ENCODE measurements around the gene RAP2C. TPM values are rescaled to one million over a fixed set of nuclear protein-coding genes. Genes with fewer than 3 reads are reported as not detected.

Gene RAP2C
- total and polyA plus RNA-seq, 2 experiments from 2014 or later, result 14.5 to 25.0 TPM

DNA sequence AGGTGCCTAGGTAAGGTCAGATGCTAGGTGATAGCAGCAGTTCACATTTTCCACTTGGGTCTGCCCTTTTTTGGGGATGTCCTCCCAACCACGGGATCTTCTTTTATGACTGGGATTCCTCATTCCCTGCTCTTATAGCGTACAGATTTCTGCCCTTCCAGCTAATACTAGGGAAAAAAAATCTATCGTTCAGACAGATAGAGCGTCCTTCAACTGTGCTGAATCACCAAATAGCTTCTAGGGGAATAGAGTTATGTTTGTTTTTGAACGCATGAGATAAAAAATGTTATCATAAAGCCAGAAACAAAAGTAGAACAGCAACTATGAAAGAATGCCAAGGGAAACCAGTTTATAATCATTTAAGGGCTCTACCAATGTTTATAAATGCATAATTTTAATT lies 13.0 kb downstream of the RAP2C start:
- no peak overlapping the region for H3K27ac Mint-ChIP-seq
- Histone ChIP-seq H4K20me1 (replicated peaks; ENCODE audit: insufficient read depth) (0 out of 2 replicates have a peak, but pooled peaks cover 2% of the 10 kb centered on the region), H3F3A (replicated peaks; ENCODE audit: low read depth) (no peaks in the 10 kb centered on the region), H3K4me1 (ENCODE audit: insufficient read depth) (no peaks in the 10 kb centered on the region), H3K36me3 (ENCODE audit: insufficient read depth) (no peaks in the 10 kb centered on the region), H3K4me3 (no peak overlapping the region), H3K4me2 (no peak overlapping the region), H3K9me2 (ENCODE audit: insufficient read depth) (no peaks in the 10 kb centered on the region), H3K27me3 (ENCODE audit: insufficient read depth) (no peaks in the 10 kb centered on the region), H2AFZ (no peak overlapping the region), H3K27ac (ENCODE audit: low read depth) (no peak overlapping the region), H3K79me2 (replicated peaks; ENCODE audit: insufficient read depth) (0 out of 2 replicates have a peak, but pooled peaks cover 3% of the 10 kb centered on the region)
- no peak overlapping the region for H3K4me3 Mint-ChIP-seq
- ATAC-seq, result no peak
- TF ChIP-seq CREB1 (CRISPR knock-in tag; IDR thresholded peaks at IDR 0.05; ENCODE audit: low read depth) (no peak), JUNB (IDR thresholded peaks at IDR 0.05; ENCODE audit: unreplicated experiment) (no peak), NANOG (IDR thresholded peaks at IDR 0.05; ENCODE audit: borderline replicate concordance) (no peak), ZNF114 (CRISPR knock-in tag; IDR thresholded peaks at IDR 0.05) (no peak), EZH2 (IDR thresholded peaks at IDR 0.05; ENCODE audit: low read depth, unreplicated experiment) (no peak), STAT1 (IDR thresholded peaks at IDR 0.05; ENCODE audit: unreplicated experiment) (no peak), POLR2AphosphoS5 (IDR thresholded peaks at IDR 0.05; ENCODE audit: low read depth) (no peak), ZNF331 (CRISPR knock-in tag; IDR thresholded peaks at IDR 0.05; ENCODE audit: low read depth) (no peak), EZH2phosphoT487 (IDR thresholded peaks at IDR 0.05; ENCODE audit: unreplicated experiment) (no peak)
- TF ChIP-seq, protein P1, sequence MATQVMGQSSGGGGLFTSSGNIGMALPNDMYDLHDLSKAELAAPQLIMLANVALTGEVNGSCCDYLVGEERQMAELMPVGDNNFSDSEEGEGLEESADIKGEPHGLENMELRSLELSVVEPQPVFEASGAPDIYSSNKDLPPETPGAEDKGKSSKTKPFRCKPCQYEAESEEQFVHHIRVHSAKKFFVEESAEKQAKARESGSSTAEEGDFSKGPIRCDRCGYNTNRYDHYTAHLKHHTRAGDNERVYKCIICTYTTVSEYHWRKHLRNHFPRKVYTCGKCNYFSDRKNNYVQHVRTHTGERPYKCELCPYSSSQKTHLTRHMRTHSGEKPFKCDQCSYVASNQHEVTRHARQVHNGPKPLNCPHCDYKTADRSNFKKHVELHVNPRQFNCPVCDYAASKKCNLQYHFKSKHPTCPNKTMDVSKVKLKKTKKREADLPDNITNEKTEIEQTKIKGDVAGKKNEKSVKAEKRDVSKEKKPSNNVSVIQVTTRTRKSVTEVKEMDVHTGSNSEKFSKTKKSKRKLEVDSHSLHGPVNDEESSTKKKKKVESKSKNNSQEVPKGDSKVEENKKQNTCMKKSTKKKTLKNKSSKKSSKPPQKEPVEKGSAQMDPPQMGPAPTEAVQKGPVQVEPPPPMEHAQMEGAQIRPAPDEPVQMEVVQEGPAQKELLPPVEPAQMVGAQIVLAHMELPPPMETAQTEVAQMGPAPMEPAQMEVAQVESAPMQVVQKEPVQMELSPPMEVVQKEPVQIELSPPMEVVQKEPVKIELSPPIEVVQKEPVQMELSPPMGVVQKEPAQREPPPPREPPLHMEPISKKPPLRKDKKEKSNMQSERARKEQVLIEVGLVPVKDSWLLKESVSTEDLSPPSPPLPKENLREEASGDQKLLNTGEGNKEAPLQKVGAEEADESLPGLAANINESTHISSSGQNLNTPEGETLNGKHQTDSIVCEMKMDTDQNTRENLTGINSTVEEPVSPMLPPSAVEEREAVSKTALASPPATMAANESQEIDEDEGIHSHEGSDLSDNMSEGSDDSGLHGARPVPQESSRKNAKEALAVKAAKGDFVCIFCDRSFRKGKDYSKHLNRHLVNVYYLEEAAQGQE (IDR thresholded peaks at IDR 0.05; ENCODE audit: unreplicated experiment), result no peak
- TF ChIP-seq, protein P2, sequence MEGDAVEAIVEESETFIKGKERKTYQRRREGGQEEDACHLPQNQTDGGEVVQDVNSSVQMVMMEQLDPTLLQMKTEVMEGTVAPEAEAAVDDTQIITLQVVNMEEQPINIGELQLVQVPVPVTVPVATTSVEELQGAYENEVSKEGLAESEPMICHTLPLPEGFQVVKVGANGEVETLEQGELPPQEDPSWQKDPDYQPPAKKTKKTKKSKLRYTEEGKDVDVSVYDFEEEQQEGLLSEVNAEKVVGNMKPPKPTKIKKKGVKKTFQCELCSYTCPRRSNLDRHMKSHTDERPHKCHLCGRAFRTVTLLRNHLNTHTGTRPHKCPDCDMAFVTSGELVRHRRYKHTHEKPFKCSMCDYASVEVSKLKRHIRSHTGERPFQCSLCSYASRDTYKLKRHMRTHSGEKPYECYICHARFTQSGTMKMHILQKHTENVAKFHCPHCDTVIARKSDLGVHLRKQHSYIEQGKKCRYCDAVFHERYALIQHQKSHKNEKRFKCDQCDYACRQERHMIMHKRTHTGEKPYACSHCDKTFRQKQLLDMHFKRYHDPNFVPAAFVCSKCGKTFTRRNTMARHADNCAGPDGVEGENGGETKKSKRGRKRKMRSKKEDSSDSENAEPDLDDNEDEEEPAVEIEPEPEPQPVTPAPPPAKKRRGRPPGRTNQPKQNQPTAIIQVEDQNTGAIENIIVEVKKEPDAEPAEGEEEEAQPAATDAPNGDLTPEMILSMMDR (conservative IDR thresholded peaks at IDR 0.05; ENCODE audit: low read depth in 2 of 2), result no peak
- TF ChIP-seq, protein P3, sequence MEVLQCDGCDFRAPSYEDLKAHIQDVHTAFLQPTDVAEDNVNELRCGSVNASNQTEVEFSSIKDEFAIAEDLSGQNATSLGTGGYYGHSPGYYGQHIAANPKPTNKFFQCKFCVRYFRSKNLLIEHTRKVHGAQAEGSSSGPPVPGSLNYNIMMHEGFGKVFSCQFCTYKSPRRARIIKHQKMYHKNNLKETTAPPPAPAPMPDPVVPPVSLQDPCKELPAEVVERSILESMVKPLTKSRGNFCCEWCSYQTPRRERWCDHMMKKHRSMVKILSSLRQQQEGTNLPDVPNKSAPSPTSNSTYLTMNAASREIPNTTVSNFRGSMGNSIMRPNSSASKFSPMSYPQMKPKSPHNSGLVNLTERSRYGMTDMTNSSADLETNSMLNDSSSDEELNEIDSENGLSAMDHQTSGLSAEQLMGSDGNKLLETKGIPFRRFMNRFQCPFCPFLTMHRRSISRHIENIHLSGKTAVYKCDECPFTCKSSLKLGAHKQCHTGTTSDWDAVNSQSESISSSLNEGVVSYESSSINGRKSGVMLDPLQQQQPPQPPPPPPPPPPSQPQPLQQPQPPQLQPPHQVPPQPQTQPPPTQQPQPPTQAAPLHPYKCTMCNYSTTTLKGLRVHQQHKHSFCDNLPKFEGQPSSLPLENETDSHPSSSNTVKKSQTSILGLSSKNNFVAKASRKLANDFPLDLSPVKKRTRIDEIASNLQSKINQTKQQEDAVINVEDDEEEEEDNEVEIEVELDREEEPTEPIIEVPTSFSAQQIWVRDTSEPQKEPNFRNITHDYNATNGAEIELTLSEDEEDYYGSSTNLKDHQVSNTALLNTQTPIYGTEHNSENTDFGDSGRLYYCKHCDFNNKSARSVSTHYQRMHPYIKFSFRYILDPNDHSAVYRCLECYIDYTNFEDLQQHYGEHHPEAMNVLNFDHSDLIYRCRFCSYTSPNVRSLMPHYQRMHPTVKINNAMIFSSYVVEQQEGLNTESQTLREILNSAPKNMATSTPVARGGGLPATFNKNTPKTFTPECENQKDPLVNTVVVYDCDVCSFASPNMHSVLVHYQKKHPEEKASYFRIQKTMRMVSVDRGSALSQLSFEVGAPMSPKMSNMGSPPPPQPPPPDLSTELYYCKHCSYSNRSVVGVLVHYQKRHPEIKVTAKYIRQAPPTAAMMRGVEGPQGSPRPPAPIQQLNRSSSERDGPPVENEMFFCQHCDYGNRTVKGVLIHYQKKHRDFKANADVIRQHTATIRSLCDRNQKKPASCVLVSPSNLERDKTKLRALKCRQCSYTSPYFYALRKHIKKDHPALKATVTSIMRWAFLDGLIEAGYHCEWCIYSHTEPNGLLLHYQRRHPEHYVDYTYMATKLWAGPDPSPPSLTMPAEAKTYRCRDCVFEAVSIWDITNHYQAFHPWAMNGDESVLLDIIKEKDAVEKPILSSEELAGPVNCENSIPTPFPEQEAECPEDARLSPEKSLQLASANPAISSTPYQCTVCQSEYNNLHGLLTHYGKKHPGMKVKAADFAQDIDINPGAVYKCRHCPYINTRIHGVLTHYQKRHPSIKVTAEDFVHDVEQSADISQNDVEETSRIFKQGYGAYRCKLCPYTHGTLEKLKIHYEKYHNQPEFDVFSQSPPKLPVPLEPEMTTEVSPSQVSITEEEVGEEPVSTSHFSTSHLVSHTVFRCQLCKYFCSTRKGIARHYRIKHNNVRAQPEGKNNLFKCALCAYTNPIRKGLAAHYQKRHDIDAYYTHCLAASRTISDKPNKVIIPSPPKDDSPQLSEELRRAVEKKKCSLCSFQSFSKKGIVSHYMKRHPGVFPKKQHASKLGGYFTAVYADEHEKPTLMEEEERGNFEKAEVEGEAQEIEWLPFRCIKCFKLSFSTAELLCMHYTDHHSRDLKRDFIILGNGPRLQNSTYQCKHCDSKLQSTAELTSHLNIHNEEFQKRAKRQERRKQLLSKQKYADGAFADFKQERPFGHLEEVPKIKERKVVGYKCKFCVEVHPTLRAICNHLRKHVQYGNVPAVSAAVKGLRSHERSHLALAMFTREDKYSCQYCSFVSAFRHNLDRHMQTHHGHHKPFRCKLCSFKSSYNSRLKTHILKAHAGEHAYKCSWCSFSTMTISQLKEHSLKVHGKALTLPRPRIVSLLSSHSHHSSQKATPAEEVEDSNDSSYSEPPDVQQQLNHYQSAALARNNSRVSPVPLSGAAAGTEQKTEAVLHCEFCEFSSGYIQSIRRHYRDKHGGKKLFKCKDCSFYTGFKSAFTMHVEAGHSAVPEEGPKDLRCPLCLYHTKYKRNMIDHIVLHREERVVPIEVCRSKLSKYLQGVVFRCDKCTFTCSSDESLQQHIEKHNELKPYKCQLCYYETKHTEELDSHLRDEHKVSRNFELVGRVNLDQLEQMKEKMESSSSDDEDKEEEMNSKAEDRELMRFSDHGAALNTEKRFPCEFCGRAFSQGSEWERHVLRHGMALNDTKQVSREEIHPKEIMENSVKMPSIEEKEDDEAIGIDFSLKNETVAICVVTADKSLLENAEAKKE (CRISPR knock-in tag; IDR thresholded peaks at IDR 0.05), result no peak
- TF ChIP-seq, protein P4, sequence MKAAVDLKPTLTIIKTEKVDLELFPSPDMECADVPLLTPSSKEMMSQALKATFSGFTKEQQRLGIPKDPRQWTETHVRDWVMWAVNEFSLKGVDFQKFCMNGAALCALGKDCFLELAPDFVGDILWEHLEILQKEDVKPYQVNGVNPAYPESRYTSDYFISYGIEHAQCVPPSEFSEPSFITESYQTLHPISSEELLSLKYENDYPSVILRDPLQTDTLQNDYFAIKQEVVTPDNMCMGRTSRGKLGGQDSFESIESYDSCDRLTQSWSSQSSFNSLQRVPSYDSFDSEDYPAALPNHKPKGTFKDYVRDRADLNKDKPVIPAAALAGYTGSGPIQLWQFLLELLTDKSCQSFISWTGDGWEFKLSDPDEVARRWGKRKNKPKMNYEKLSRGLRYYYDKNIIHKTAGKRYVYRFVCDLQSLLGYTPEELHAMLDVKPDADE (IDR thresholded peaks at IDR 0.05), result no peak
- H3K27me3 Mint-ChIP-seq (ENCODE audit: insufficient read depth, low read depth, poor library complexity), result peaks cover 1% of the 10 kb centered on the region
- no peaks in the 10 kb centered on the region for H3K9me3 Mint-ChIP-seq
- H3K36me3 Mint-ChIP-seq (ENCODE audit: low read depth), result peaks cover 12% of the 10 kb centered on the region; the same call in 2 of the 3 replicates
- no peak for DNase-seq (ENCODE audit: low spot score)
- H3K4me1 Mint-ChIP-seq, result no peaks in the 10 kb centered on the region

All from GM23338 (cell line).